ENCODE measurements around the gene WBP1L. TPM values are rescaled to one million over a fixed set of nuclear protein-coding genes. Genes with fewer than 3 reads are reported as not detected.

WBP1L gene
- total and polyA plus RNA-seq, 2 experiments from 2014 or later: 7.0 to 55.7 TPM

- Mint-ChIP-seq H3K36me3 (ENCODE audit: low read depth) (no peaks in the 10 kb centered on the region; the same call in 2 of the 3 replicates), H3K4me1 (no peaks in the 10 kb centered on the region), H3K27ac (no peak overlapping the region), H3K4me3 (no peak overlapping the region), H3K27me3 (ENCODE audit: insufficient read depth, low read depth, poor library complexity) (peaks cover 14% of the 10 kb centered on the region), H3K9me3 (peaks cover 16% of the 10 kb centered on the region; the same call in 2 of the 3 replicates)
- DNase-seq (ENCODE audit: low spot score): no peak
- Histone ChIP-seq H3K9me2 (ENCODE audit: insufficient read depth) (no peaks in the 10 kb centered on the region), H3K36me3 (ENCODE audit: insufficient read depth) (peaks cover 5% of the 10 kb centered on the region; the same call in 1 of the 2 replicates), H3K4me2 (no peak overlapping the region), H3K27me3 (ENCODE audit: insufficient read depth) (no peaks in the 10 kb centered on the region), H3K4me1 (ENCODE audit: insufficient read depth) (no peaks in the 10 kb centered on the region), H3F3A (replicated peaks; ENCODE audit: low read depth) (no peaks in the 10 kb centered on the region), H2AFZ (no peak overlapping the region), H4K20me1 (replicated peaks; ENCODE audit: insufficient read depth) (no peaks in the 10 kb centered on the region), H3K79me2 (replicated peaks; ENCODE audit: insufficient read depth) (no peaks in the 10 kb centered on the region), H3K27ac (ENCODE audit: low read depth) (no peak overlapping the region), H3K4me3 (no peak overlapping the region)
- TF ChIP-seq CREB1 (CRISPR knock-in tag; IDR thresholded peaks at IDR 0.05; ENCODE audit: low read depth) (no peak), CTCF (conservative IDR thresholded peaks at IDR 0.05; ENCODE audit: low read depth in 2 of 2) (no peak), STAT1 (IDR thresholded peaks at IDR 0.05; ENCODE audit: unreplicated experiment) (no peak), ETS1 (IDR thresholded peaks at IDR 0.05) (no peak), NANOG (IDR thresholded peaks at IDR 0.05; ENCODE audit: borderline replicate concordance) (no peak), EZH2 (IDR thresholded peaks at IDR 0.05; ENCODE audit: low read depth, unreplicated experiment) (no peak), POLR2AphosphoS5 (IDR thresholded peaks at IDR 0.05; ENCODE audit: low read depth) (no peak), JUNB (IDR thresholded peaks at IDR 0.05; ENCODE audit: unreplicated experiment) (no peak), ZNF331 (CRISPR knock-in tag; IDR thresholded peaks at IDR 0.05; ENCODE audit: low read depth) (no peak), REST (IDR thresholded peaks at IDR 0.05; ENCODE audit: unreplicated experiment) (no peak), ZNF114 (CRISPR knock-in tag; IDR thresholded peaks at IDR 0.05) (no peak), EZH2phosphoT487 (IDR thresholded peaks at IDR 0.05; ENCODE audit: unreplicated experiment) (no peak), ZNF462 (CRISPR knock-in tag; IDR thresholded peaks at IDR 0.05) (no peak)
- no peak for ATAC-seq
Observed at GRCh38 chr10:102826148-102826796, 82.5 kb downstream of the WBP1L start.
